GM23248 (cell line): ENCODE results near the gene HRH1.

Experiments
- EZH2 ChIP-seq: fragments of 200-600 bp; sonication (generic); IDR thresholded peaks from 2 replicates; pipeline ENCODE4 v1.6.1; 2018; ENCODE audit warnings: antibody characterized with exemption, mild to moderate bottlenecking; ENCODE audit not compliant: insufficient read depth, poor library complexity, severe bottlenecking
- EZH2phosphoT487 ChIP-seq: fragments of 200-600 bp; sonication (generic); IDR thresholded peaks from 2 replicates; pipeline ENCODE4 v1.6.1; 2018; ENCODE audit warnings: antibody characterized with exemption, moderate library complexity, mild to moderate bottlenecking, low read depth; ENCODE audit not compliant: insufficient read depth

- TF ChIP-seq EZH2phosphoT487 (no peak), EZH2 (no peak)
Measured at GRCh38 chr3:11116336-11117059, 37.8 kb upstream of the HRH1 start.
